Liver (tissue), 9 donors: ENCODE measurements around the gene ST7. TPM values are rescaled to one million over a fixed set of nuclear protein-coding genes. Genes with fewer than 3 reads are reported as not detected.

Experiments used
- DNase-seq: peaks from one replicate; pipeline ENCODE4 v3.0.0-alpha.2; 2017; ENCODE audit warnings: low spot score
- H3K27ac ChIP-seq, 2 donors: one replicate each; pipeline ENCODE4 v1.7.0; 2013; ENCODE audit warnings: inconsistent platforms in 2 of 2, low read length in 2 of 2, control low read depth in 1 of 2, low read depth in 1 of 2, mild to moderate bottlenecking in 1 of 2
- H3K27me3 ChIP-seq, 4 donors: one replicate each; pipeline versions ENCODE4 v1.6.1 to v1.7.0; 2013; ENCODE audit warnings: low read length in 3 of 4, inconsistent platforms in 1 of 4, mild to moderate bottlenecking in 1 of 4, moderate library complexity in 1 of 4; ENCODE audit not compliant: control insufficient read depth in 4 of 4, insufficient read depth in 4 of 4
- H3K36me3 ChIP-seq, 4 donors: one replicate each; pipeline versions ENCODE4 v1.6.1 to v1.7.0; 2013; ENCODE audit warnings: low read length in 3 of 4, mild to moderate bottlenecking in 3 of 4, low read depth in 1 of 4, moderate library complexity in 1 of 4; ENCODE audit not compliant: control insufficient read depth in 4 of 4, insufficient read depth in 3 of 4
- H3K4me1 ChIP-seq, 4 donors: one replicate each; pipeline versions ENCODE4 v1.6.1 to v1.7.0; 2013; ENCODE audit warnings: low read length in 3 of 4, mild to moderate bottlenecking in 3 of 4, moderate library complexity in 1 of 4; ENCODE audit not compliant: control insufficient read depth in 4 of 4, insufficient read depth in 4 of 4
- H3K4me3 ChIP-seq, 3 donors: one replicate each; pipeline versions ENCODE4 v1.6.1 to v1.7.0; 2013; ENCODE audit warnings: low read length in 3 of 3, control low read depth in 1 of 3, low read depth in 1 of 3, mild to moderate bottlenecking in 1 of 3
- H3K9ac ChIP-seq, 2 donors: one replicate each; pipeline ENCODE4 v1.7.0; 2013; ENCODE audit warnings: low read length in 2 of 2, mild to moderate bottlenecking in 2 of 2, moderate library complexity in 2 of 2, control low read depth in 1 of 2, low read depth in 1 of 2
- H3K9me3 ChIP-seq, 4 donors: one replicate each; pipeline versions ENCODE4 v1.6.1 to v1.7.0; 2013; ENCODE audit warnings: low read length in 3 of 4; ENCODE audit not compliant: control insufficient read depth in 4 of 4
- EGR1 ChIP-seq, 2 donors: IDR thresholded peaks; 2 replicates each; pipeline ENCODE4 v1.6.1; 2016 to 2018; ENCODE audit warnings: antibody characterized with exemption in 2 of 2, low read depth in 2 of 2
- FOXA1 ChIP-seq: IDR thresholded peaks from 2 replicates; pipeline ENCODE4 v1.6.1; 2016; ENCODE audit warnings: antibody characterized with exemption
- FOXA2 ChIP-seq: IDR thresholded peaks from 2 replicates; pipeline ENCODE4 v1.6.1; 2016; ENCODE audit warnings: antibody characterized with exemption
- HNF4A ChIP-seq, 2 donors: conservative IDR thresholded peaks; 2 replicates each; pipeline ENCODE4 v1.6.1; 2016; ENCODE audit warnings: antibody characterized with exemption in 2 of 2, mild to moderate bottlenecking in 2 of 2
- JUND ChIP-seq, 2 donors: IDR thresholded peaks; 2 replicates each; pipeline ENCODE4 v1.6.1; 2016; ENCODE audit warnings: antibody characterized with exemption in 2 of 2
- NR2F2 ChIP-seq: IDR thresholded peaks from 2 replicates; pipeline ENCODE4 v1.6.1; 2016; ENCODE audit warnings: antibody characterized with exemption
- RAD21 ChIP-seq, 2 donors: IDR thresholded peaks; 2 replicates each; pipeline ENCODE4 v1.6.1; 2016; ENCODE audit warnings: antibody characterized with exemption in 2 of 2, mild to moderate bottlenecking in 2 of 2
- RXRA ChIP-seq, 2 donors: IDR thresholded peaks; 2 replicates each; pipeline ENCODE4 v1.6.1; 2017 to 2018; ENCODE audit warnings: antibody characterized with exemption in 2 of 2, mild to moderate bottlenecking in 1 of 2
- SP1 ChIP-seq: IDR thresholded peaks from 2 replicates; pipeline ENCODE4 v1.6.1; 2018; ENCODE audit warnings: antibody characterized with exemption, mild to moderate bottlenecking
- YY1 ChIP-seq: IDR thresholded peaks from 2 replicates; pipeline ENCODE4 v1.6.1; 2016; ENCODE audit warnings: antibody characterized with exemption, mild to moderate bottlenecking
- WGBS: extraction: QIAGEN DNeasy Blood & Tissue Kit; methylation state at CpG from one replicate; pipeline ENCODE4 v1.1.7; 2013; 5-methylcytosine and 5-hydroxymethylcytosine counted together
- polyA plus RNA-seq, 2 donors: library from polyadenylated mRNA; stranded (reverse) in 1 of 2; unstranded in 1 of 2; fragments of 200-250 nt in 1 of 2; fragments of >200 nt in 1 of 2; fragmentation: Nextera tagmentation in 1 of 2; extraction: Ambion mirVana in 1 of 2; gene quantifications; one replicate each; pipeline versions ENCODE4 v1.2.1 to v1.2.3, GENCODE V29; 2013 to 2015
- total RNA-seq, 2 donors: library from RNA; depleted of rRNA; stranded (reverse); fragments of >200 nt; gene quantifications; one replicate each; pipeline ENCODE4 v1.2.3, GENCODE V29; 2014
- TF ChIP-seq, protein P1 (sequence below): IDR thresholded peaks from 2 replicates; pipeline ENCODE4 v1.6.1; 2016; ENCODE audit warnings: antibody characterized with exemption, mild to moderate bottlenecking
- TF ChIP-seq, protein P2 (sequence below): IDR thresholded peaks from 2 replicates; pipeline ENCODE4 v1.6.1; 2016; ENCODE audit warnings: antibody characterized with exemption
- TF ChIP-seq, protein P3 (sequence below): IDR thresholded peaks from 2 replicates; pipeline ENCODE4 v1.6.1; 2016; ENCODE audit warnings: antibody characterized with exemption
- TF ChIP-seq, protein P4 (sequence below): IDR thresholded peaks from 2 replicates; pipeline ENCODE4 v1.6.1; 2016; ENCODE audit warnings: antibody characterized with exemption
- donor health status: healthy.
- donor health status: healthy.
- donor health status: healthy.
- donor health status: healthy.
- donor health status: healthy.

ST7 gene
- total and polyA plus RNA-seq, 4 donors = 13.5 to 30.7 (median 22.6) TPM

DNA sequence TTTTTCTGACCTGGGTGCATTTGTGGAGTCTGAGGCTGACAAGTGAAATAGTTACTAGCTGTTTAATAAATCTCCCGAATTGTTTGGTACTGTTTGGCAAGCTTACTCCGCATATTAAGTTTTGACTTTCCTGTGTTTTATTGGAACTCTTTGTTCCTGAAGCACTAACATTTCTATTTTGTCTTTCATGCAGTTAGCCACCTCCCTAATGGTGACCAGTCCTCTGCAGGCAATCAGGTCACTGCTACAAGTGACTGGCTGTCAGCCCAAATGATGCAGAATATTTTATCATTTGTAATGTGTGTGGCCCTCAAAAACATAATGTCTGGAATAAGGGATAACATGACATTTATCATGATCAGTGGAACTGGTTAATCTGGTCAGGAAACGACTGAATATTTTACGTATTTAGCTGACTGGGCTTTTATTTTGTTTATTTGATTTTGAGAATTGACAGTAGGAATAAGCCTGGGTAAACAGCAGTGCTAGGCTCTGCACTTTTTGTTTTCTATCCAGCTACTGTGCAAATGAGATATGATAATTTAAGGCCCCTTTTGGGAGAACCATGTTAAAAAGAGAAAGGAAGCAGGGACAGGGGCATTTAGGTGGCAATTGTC, 82.9 kb downstream of the ST7 start (continued):
- TF ChIP-seq, protein P1, sequence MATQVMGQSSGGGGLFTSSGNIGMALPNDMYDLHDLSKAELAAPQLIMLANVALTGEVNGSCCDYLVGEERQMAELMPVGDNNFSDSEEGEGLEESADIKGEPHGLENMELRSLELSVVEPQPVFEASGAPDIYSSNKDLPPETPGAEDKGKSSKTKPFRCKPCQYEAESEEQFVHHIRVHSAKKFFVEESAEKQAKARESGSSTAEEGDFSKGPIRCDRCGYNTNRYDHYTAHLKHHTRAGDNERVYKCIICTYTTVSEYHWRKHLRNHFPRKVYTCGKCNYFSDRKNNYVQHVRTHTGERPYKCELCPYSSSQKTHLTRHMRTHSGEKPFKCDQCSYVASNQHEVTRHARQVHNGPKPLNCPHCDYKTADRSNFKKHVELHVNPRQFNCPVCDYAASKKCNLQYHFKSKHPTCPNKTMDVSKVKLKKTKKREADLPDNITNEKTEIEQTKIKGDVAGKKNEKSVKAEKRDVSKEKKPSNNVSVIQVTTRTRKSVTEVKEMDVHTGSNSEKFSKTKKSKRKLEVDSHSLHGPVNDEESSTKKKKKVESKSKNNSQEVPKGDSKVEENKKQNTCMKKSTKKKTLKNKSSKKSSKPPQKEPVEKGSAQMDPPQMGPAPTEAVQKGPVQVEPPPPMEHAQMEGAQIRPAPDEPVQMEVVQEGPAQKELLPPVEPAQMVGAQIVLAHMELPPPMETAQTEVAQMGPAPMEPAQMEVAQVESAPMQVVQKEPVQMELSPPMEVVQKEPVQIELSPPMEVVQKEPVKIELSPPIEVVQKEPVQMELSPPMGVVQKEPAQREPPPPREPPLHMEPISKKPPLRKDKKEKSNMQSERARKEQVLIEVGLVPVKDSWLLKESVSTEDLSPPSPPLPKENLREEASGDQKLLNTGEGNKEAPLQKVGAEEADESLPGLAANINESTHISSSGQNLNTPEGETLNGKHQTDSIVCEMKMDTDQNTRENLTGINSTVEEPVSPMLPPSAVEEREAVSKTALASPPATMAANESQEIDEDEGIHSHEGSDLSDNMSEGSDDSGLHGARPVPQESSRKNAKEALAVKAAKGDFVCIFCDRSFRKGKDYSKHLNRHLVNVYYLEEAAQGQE = no peak
- TF ChIP-seq RXRA (IDR thresholded peaks at IDR 0.05) (no peak), FOXA2 (no peak), FOXA1 (no peak)
- TF ChIP-seq, protein P2, sequence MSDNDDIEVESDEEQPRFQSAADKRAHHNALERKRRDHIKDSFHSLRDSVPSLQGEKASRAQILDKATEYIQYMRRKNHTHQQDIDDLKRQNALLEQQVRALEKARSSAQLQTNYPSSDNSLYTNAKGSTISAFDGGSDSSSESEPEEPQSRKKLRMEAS = no peak

DNA sequence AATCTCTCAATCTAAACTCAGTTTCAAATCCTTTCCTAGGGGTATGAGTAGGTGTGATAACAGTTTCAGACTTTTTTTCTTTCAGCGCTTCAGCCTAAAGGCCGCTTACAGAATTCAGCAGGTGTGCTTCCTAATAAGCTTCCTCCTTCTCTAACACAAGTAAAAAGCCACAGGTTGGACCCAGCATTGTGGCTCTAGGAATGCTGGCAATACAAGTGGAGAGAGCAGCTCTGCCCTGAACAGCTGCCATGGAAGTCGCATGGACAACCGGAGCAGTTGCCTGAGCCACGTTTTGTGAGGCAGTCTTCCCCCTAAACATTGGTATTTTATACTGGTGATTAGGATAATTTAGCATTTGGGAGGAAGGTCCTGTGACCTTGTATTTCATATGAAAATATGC, 83.5 kb downstream of the ST7 start:
- H3K9me3 ChIP-seq = no peaks in the 10 kb centered on the region
- no peak for TF ChIP-seq FOXA2
- TF ChIP-seq NR2F2 = no peak
- no peak for TF ChIP-seq RAD21 (IDR thresholded peaks at IDR 0.05)
- no peak for TF ChIP-seq JUND (IDR thresholded peaks at IDR 0.05)
- no peak for TF ChIP-seq HNF4A (conservative IDR thresholded peaks at IDR 0.05)
- TF ChIP-seq EGR1 (IDR thresholded peaks at IDR 0.05; ENCODE audit: low read depth in 2 of 2) = no peak
- no peak for TF ChIP-seq YY1
- TF ChIP-seq, protein P1 = no peak
- TF ChIP-seq SP1 = no peak
- TF ChIP-seq RXRA (IDR thresholded peaks at IDR 0.05) = no peak
- TF ChIP-seq, protein P3, sequence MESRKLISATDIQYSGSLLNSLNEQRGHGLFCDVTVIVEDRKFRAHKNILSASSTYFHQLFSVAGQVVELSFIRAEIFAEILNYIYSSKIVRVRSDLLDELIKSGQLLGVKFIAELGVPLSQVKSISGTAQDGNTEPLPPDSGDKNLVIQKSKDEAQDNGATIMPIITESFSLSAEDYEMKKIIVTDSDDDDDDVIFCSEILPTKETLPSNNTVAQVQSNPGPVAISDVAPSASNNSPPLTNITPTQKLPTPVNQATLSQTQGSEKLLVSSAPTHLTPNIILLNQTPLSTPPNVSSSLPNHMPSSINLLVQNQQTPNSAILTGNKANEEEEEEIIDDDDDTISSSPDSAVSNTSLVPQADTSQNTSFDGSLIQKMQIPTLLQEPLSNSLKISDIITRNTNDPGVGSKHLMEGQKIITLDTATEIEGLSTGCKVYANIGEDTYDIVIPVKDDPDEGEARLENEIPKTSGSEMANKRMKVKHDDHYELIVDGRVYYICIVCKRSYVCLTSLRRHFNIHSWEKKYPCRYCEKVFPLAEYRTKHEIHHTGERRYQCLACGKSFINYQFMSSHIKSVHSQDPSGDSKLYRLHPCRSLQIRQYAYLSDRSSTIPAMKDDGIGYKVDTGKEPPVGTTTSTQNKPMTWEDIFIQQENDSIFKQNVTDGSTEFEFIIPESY = no peak
- TF ChIP-seq, protein P4, sequence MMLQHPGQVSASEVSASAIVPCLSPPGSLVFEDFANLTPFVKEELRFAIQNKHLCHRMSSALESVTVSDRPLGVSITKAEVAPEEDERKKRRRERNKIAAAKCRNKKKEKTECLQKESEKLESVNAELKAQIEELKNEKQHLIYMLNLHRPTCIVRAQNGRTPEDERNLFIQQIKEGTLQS = no peak
- no peak overlapping the region for H3K27ac ChIP-seq
- peaks cover 0 to 8% (median 1%) of the 10 kb centered on the region in 4 donors for H3K4me1 ChIP-seq
- no peaks in the 10 kb centered on the region for H3K27me3 ChIP-seq
- no peak for DNase-seq
- no peaks in the 10 kb centered on the region for H3K36me3 ChIP-seq
- no peak overlapping the region for H3K9ac ChIP-seq
- no peak overlapping the region for H3K4me3 ChIP-seq
- 93% methylated on average over 5 of the region's 5 CpGs for WGBS
